WERI-Rb-1 (cell line): ENCODE measurements around the gene SLC35G6.

Experiments used
- DNase-seq: peaks from one replicate; pipeline ENCODE4 v3.0.0-alpha.2; 2020
- H3K27ac ChIP-seq: fragments of 250-450 bp; sonication (Bioruptor Pico); 2 replicates; pipeline ENCODE4 v1.5.1; 2020; ENCODE audit warnings: mild to moderate bottlenecking, moderate library complexity
- H3K27me3 ChIP-seq: fragments of 250-450 bp; sonication (Bioruptor Pico); 2 replicates; pipeline ENCODE4 v1.5.1; 2021; ENCODE audit warnings: mild to moderate bottlenecking, low read depth, moderate library complexity; ENCODE audit not compliant: insufficient read depth, severe bottlenecking
- H3K36me3 ChIP-seq: fragments of 250-450 bp; sonication (Bioruptor Pico); 2 replicates; pipeline ENCODE4 v1.5.1; 2020; ENCODE audit warnings: mild to moderate bottlenecking, moderate library complexity
- H3K4me3 ChIP-seq: 2 replicates; pipeline ENCODE4 v1.5.1; 2011; ENCODE audit warnings: low read depth, mild to moderate bottlenecking, control low read depth, low read length
- H3K9me3 ChIP-seq: fragments of 250-450 bp; sonication (Bioruptor Pico); 2 replicates; pipeline ENCODE4 v1.5.1; 2021; ENCODE audit warnings: mild to moderate bottlenecking, moderate library complexity; ENCODE audit not compliant: severe bottlenecking
- TF ChIP-seq, protein P1 (sequence below): IDR thresholded peaks from 2 replicates; pipeline ENCODE4 v1.5.1; 2011; ENCODE audit warnings: low read depth, mild to moderate bottlenecking, control low read depth, inconsistent platforms, low read length

The SLC35G6 gene

DNA sequence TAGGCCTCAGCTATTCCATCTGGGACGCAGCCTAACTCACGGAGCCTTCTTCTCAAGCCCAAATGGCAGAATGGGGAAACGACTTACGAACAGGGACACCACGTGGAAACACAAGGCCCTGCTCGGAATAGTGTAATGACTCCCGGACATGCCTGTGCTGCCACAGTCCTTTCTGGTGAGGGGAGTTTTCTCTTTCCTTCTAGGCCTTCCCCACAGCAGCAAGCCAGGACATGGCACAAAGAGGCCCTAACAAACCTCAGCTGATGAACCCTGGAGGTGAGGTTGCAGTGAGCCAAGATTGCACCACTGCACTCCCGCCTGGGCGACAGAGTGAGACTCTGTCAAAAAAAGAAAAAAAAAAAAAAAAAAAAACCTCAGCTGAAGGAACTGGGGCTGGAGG, 17.2 kb upstream of the SLC35G6 start:
- Histone ChIP-seq H3K27ac (no peak overlapping the region), H3K4me3 (no peak overlapping the region), H3K27me3 (no peaks in the 10 kb centered on the region), H3K9me3 (no peaks in the 10 kb centered on the region), H3K36me3 (peaks cover 29% of the 10 kb centered on the region)
- TF ChIP-seq, protein P1, sequence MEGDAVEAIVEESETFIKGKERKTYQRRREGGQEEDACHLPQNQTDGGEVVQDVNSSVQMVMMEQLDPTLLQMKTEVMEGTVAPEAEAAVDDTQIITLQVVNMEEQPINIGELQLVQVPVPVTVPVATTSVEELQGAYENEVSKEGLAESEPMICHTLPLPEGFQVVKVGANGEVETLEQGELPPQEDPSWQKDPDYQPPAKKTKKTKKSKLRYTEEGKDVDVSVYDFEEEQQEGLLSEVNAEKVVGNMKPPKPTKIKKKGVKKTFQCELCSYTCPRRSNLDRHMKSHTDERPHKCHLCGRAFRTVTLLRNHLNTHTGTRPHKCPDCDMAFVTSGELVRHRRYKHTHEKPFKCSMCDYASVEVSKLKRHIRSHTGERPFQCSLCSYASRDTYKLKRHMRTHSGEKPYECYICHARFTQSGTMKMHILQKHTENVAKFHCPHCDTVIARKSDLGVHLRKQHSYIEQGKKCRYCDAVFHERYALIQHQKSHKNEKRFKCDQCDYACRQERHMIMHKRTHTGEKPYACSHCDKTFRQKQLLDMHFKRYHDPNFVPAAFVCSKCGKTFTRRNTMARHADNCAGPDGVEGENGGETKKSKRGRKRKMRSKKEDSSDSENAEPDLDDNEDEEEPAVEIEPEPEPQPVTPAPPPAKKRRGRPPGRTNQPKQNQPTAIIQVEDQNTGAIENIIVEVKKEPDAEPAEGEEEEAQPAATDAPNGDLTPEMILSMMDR: no peak
- DNase-seq: no peak

DNA sequence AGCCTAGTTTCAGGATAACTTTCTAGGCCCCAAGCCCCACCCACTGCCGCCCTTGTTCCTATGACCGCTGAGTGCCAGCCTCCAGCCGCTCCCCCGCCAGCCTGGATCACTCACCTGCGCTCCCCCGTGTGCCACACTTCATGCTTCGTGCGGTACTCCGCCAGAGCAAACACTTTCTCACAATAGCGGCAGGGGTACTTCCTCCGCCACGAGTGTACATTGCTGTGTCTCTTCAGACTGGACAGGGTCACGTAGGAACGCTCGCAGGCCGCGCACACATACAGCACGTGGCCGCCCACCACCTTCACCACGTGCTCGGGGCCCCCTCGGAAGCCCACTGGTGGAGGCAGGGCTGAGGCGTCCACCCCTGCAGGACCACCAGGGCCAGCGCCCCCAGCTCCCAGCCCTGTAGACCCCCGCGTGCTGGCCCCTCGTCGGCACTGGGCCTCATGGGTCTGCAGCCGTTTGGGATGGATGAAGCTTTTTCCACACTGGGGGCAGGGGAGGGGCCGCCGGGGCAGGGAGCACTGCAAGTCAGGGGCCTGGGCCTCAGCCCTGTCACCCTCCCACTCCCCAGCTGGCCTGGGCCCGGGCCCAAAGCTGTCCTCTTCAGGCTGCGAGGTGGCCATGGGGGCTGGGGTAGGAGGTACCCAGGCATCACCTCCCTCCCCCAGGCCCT, 15.5 kb upstream of the SLC35G6 start:
- Histone ChIP-seq H3K9me3 (no peaks in the 10 kb centered on the region), H3K36me3 (peaks cover 29% of the 10 kb centered on the region), H3K27me3 (no peaks in the 10 kb centered on the region), H3K4me3 (no peak overlapping the region), H3K27ac (no peak overlapping the region)
- no peak for DNase-seq
- TF ChIP-seq, protein P1: no peak

DNA sequence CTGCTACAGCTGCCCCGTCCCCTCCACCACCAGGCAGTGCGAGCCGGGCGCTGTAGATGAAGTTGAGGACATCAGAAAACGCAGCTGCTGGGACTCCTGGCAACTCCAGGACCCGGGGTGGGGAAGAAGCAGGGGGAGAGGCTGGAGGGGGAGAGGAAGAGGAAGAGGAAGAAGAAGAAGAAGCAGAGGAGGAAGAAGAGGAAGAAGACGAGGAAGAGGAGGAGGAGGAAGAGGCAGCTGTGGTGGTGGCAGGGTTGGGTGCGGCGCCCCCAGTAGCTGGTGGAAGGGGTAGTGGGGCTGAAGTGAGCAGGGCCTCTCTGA, 15.0 kb upstream of the SLC35G6 start:
- no peak overlapping the region for H3K27ac ChIP-seq
- TF ChIP-seq, protein P1: no peak
- H3K27me3 ChIP-seq: no peaks in the 10 kb centered on the region
- no peak for DNase-seq
- H3K9me3 ChIP-seq: no peaks in the 10 kb centered on the region
- peaks cover 29% of the 10 kb centered on the region for H3K36me3 ChIP-seq
- no peak overlapping the region for H3K4me3 ChIP-seq

DNA sequence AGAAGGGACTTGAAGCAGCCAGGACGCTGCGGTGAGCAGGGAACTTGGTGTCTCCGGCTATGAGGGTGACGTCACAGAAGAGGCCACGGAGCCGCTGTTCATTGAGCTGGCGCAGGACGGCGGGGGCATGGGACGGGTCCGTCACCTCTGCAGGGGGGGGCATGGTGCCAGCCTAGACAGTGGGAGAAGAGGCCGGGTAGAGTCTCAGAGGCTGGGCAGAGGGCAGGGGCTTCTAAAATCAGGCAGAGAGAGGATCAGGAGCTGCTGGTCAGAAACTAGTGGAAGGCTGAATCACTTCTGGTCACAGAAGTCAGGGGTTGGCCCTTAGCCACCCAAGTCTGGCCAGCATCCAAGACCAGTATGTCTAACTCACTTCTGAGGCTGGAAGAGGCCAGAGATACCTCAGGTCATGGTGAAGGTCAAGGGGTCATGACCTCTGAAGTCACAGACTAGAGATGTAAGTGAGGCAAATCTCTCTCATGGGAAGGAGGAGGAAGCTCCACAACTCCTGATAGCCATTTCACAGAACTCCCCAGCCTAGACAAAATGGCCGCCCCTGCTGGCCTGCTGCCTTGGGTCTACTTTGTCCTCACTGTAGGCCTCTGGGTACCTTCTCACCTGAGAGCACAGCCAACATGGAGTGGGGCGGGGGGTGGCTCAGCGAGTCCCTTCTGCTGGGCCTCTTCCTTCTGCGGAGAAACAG, 14.5 kb upstream of the SLC35G6 start:
- Histone ChIP-seq H3K9me3 (no peaks in the 10 kb centered on the region), H3K27me3 (no peaks in the 10 kb centered on the region), H3K27ac (no peak overlapping the region), H3K4me3 (no peak overlapping the region), H3K36me3 (peaks cover 29% of the 10 kb centered on the region)
- TF ChIP-seq, protein P1: no peak
- DNase-seq: no peak

DNA sequence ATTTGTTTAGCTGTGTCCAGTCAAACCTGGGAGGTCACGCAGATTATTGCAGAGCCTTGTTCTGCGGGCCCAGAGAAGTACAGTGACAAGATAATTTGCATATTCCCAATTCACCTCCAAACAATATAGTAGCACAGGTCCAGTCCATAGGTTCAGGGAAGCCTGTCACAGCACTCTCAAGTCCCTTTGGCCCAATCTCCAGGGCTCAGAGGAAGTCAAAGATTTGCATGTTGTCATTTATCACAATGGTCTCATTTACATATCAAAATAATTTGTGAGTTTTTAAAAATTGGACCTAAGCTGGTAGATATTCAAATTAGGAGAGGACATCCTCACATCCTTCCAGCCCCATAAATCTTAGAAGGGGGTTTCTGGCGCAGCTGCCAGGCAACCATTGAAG, 13.7 kb upstream of the SLC35G6 start:
- H3K36me3 ChIP-seq: peaks cover 24% of the 10 kb centered on the region
- H3K9me3 ChIP-seq: no peaks in the 10 kb centered on the region
- TF ChIP-seq, protein P1: no peak
- no peak overlapping the region for H3K4me3 ChIP-seq
- no peaks in the 10 kb centered on the region for H3K27me3 ChIP-seq
- DNase-seq: no peak
- H3K27ac ChIP-seq: no peak overlapping the region
